Measurements from ENCODE around the gene VMP1.

The VMP1 gene

DNA sequence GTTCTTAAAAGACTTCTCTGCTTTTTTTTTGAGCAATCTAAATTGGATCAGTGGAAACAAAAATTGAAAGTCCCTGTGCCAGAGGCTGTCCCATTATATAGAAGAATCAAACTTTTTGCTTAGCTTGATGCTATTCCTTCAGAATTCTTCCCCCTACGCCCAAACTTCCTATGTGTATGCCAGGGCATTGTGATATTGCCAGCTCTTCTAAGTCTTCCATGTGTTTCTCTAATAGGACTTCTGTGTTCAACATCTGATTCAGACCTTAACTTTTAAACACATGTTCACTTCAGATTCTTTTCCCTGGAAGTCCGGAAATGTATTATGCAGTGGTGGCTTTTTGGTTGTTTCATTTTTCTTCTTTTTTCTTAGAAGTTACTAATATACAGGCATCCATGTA, 19.0 kb upstream of the VMP1 start:
- Histone ChIP-seq H2AFZ (ENCODE audit: low read depth, low read length, severe bottlenecking) (no peak overlapping the region), H3K9me3 (ENCODE audit: insufficient read depth, low read length) (no peaks in the 10 kb centered on the region), H3K9ac (ENCODE audit: low read length) (no peak overlapping the region), H3K4me2 (ENCODE audit: low read depth, low read length, poor library complexity, severe bottlenecking) (no peak overlapping the region), H3K79me2 (ENCODE audit: insufficient read depth, low read length) (peaks cover 14% of the 10 kb centered on the region; the same call in 1 of the 2 replicates), H3K36me3 (ENCODE audit: low read length) (peaks cover 70% of the 10 kb centered on the region), H3K4me3 (ENCODE audit: insufficient read depth, low read length, poor library complexity, severe bottlenecking) (no peak overlapping the region), H4K20me1 (ENCODE audit: low read depth, low read length) (no peaks in the 10 kb centered on the region; the same call in 1 of the 2 replicates), H3K9me2 (replicated peaks; ENCODE audit: insufficient read depth, low read length) (no peaks in the 10 kb centered on the region), H3F3A (ENCODE audit: insufficient read depth) (peaks cover 42% of the 10 kb centered on the region), H3K27me3 (ENCODE audit: low read length) (no peaks in the 10 kb centered on the region), H3K27ac (ENCODE audit: low read depth, low read length) (no peak overlapping the region)
- TF ChIP-seq, protein P1, sequence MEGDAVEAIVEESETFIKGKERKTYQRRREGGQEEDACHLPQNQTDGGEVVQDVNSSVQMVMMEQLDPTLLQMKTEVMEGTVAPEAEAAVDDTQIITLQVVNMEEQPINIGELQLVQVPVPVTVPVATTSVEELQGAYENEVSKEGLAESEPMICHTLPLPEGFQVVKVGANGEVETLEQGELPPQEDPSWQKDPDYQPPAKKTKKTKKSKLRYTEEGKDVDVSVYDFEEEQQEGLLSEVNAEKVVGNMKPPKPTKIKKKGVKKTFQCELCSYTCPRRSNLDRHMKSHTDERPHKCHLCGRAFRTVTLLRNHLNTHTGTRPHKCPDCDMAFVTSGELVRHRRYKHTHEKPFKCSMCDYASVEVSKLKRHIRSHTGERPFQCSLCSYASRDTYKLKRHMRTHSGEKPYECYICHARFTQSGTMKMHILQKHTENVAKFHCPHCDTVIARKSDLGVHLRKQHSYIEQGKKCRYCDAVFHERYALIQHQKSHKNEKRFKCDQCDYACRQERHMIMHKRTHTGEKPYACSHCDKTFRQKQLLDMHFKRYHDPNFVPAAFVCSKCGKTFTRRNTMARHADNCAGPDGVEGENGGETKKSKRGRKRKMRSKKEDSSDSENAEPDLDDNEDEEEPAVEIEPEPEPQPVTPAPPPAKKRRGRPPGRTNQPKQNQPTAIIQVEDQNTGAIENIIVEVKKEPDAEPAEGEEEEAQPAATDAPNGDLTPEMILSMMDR (IDR thresholded peaks at IDR 0.05; ENCODE audit: insufficient read depth, low read length, poor library complexity, severe bottlenecking), result no peak
- TF ChIP-seq EZH2phosphoT487 (conservative IDR thresholded peaks at IDR 0.05; ENCODE audit: low read length), result no peak

DNA sequence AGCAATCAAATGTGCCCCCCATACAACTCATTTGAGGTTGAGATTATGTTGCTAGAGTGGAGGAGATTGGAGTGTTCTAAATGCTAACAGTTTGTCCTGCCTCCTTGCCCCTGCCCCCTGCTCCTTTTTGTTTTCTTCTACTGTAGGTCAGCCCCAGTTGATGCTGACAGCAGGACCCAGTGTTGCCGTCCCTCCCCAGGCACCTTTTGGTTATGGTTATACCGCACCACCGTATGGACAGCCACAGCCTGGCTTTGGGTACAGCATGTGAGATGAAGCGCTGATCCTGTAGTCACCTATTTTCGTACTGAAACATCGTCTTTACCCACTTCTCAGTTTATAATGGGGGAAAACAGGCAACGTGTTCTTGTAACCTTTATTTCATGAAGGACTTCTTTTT, 13.9 kb upstream of the VMP1 start:
- H3K9me3 ChIP-seq (ENCODE audit: insufficient read depth, low read length), result no peaks in the 10 kb centered on the region
- H3K9ac ChIP-seq (ENCODE audit: low read length), result no peak overlapping the region
- H3K79me2 ChIP-seq (ENCODE audit: insufficient read depth, low read length), result peaks cover 50% of the 10 kb centered on the region
- no peak overlapping the region for H2AFZ ChIP-seq (ENCODE audit: low read depth, low read length, severe bottlenecking)
- no peaks in the 10 kb centered on the region for H3K9me2 ChIP-seq (replicated peaks; ENCODE audit: insufficient read depth, low read length)
- TF ChIP-seq, protein P1 (IDR thresholded peaks at IDR 0.05; ENCODE audit: insufficient read depth, low read length, poor library complexity, severe bottlenecking), result no peak
- no peak for TF ChIP-seq EZH2phosphoT487 (conservative IDR thresholded peaks at IDR 0.05; ENCODE audit: low read length)
- no peaks in the 10 kb centered on the region for H3K27me3 ChIP-seq (ENCODE audit: low read length)
- H3F3A ChIP-seq (ENCODE audit: insufficient read depth), result peaks cover 51% of the 10 kb centered on the region
- H3K4me3 ChIP-seq (ENCODE audit: insufficient read depth, low read length, poor library complexity, severe bottlenecking), result no peak overlapping the region
- no peak overlapping the region for H3K4me2 ChIP-seq (ENCODE audit: low read depth, low read length, poor library complexity, severe bottlenecking)
- peaks cover 43% of the 10 kb centered on the region for H3K36me3 ChIP-seq (ENCODE audit: low read length)
- no peak overlapping the region for H3K27ac ChIP-seq (ENCODE audit: low read depth, low read length)
- H4K20me1 ChIP-seq (ENCODE audit: low read depth, low read length), result peaks cover 7% of the 10 kb centered on the region; the same call in 1 of the 2 replicates

DNA sequence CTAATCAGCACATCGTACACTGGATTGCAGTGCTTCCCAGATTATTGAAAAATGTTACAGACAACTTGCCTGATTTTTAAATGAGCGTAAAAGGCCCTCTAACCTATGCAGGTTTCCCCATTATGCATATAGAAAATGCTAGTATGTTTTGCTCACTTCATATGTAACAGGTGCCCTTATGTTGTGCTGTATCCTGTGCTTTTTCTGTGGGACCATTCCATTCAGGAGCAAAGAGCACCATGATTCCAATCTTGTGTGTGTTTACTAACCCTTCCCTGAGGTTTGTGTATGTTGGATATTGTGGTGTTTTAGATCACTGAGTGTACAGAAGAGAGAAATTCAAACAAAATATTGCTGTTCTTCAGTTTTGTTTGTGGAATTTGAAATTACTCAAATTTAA, 13.1 kb upstream of the VMP1 start:
- peaks cover 57% of the 10 kb centered on the region for H3K79me2 ChIP-seq (ENCODE audit: insufficient read depth, low read length)

More for the DNA sequence above, 13.1 kb upstream of the VMP1 start:
- peaks cover 45% of the 10 kb centered on the region for H3F3A ChIP-seq (ENCODE audit: insufficient read depth)
- peaks cover 7% of the 10 kb centered on the region; the same call in 1 of the 2 replicates for H4K20me1 ChIP-seq (ENCODE audit: low read depth, low read length)
- H3K9ac ChIP-seq (ENCODE audit: low read length), result no peak overlapping the region
- no peak overlapping the region for H2AFZ ChIP-seq (ENCODE audit: low read depth, low read length, severe bottlenecking)
- no peaks in the 10 kb centered on the region for H3K27me3 ChIP-seq (ENCODE audit: low read length)
- no peak overlapping the region for H3K27ac ChIP-seq (ENCODE audit: low read depth, low read length)
- no peaks in the 10 kb centered on the region for H3K9me2 ChIP-seq (replicated peaks; ENCODE audit: insufficient read depth, low read length)
- H3K9me3 ChIP-seq (ENCODE audit: insufficient read depth, low read length), result no peaks in the 10 kb centered on the region
- peaks cover 38% of the 10 kb centered on the region for H3K36me3 ChIP-seq (ENCODE audit: low read length)
- H3K4me2 ChIP-seq (ENCODE audit: low read depth, low read length, poor library complexity, severe bottlenecking), result no peak overlapping the region
- no peak for TF ChIP-seq EZH2phosphoT487 (conservative IDR thresholded peaks at IDR 0.05; ENCODE audit: low read length)
- TF ChIP-seq, protein P1 (IDR thresholded peaks at IDR 0.05; ENCODE audit: insufficient read depth, low read length, poor library complexity, severe bottlenecking), result no peak
- no peak overlapping the region for H3K4me3 ChIP-seq (ENCODE audit: insufficient read depth, low read length, poor library complexity, severe bottlenecking)
